GM18861 (cell line): ENCODE measurements around the gene IRF2BPL.

ENCODE experiments used
- ATAC-seq: cut with Tn5 transposase; IDR thresholded peaks from one replicate; pipeline ENCODE4 v1.9.1; 2021; ENCODE audit not compliant: unreplicated experiment

IRF2BPL gene

GRCh38 chr14:77055306-77055705 lies 26.8 kb upstream of the IRF2BPL start:
- no peak for ATAC-seq

DNA sequence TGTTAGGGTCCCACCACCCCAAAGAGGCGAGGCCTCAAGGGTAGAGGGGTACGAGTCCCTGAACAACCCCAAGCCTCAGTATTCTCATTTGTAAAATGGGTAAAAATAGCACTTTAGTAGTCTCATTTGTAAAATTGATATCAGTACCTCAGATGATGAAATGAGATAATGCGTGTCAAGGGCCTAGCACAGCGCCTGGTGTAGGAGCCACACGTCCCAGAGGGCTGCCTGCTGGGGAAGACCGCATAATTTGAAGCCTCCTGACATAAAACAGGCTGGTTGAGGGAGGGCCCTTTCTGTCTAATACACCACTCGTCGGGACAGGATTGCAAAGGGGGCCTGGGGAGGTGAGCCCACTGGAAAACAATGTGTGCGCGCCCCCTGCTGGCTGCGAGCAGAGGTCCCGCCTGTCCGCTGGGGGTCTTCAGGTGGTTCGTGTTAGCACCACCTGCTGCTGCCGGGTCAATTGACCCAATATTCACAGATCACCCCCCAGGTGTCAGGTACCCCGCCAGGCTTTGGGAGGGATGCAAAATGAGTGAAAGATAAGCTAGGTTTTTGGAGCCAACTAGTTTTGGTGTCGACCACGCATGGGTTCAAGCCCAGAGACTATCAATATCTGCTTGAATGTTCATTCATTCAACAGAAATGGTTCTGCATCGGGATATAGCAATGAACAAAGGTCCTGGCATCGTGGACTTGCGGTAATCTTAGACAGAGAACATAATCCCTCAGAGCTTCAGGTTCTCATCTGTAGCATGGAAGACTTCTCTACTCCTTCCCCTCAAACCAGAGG lies 24.7 kb upstream of the IRF2BPL start:
- peak; percentile 45 for ATAC-seq

- no peak for ATAC-seq
These were observed 24.0 kb upstream of the IRF2BPL start for GRCh38 chr14:77052281-77053044.

- ATAC-seq: no peak
These were observed 22.6 kb upstream of the IRF2BPL start for GRCh38 chr14:77051116-77051515.

DNA sequence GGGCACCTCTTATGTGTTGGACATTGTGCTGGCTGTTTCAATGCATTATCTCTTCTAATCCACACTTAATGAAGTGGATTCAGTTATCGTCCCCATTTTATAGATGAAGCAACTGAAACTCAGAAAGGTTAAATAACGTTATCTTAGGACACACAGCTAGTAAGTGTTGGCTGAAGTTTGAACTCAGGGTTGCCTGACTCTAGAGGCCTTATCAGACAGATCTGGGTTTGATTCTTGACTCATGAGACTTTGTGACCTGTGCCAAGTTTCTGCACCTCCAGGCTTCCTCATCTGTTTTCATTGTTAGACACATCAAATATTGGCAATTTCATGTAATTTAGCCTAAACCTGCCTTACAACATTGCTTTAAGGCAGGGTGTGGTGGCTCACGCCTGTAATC lies 18.2 kb upstream of the IRF2BPL start:
- no peak for ATAC-seq

DNA sequence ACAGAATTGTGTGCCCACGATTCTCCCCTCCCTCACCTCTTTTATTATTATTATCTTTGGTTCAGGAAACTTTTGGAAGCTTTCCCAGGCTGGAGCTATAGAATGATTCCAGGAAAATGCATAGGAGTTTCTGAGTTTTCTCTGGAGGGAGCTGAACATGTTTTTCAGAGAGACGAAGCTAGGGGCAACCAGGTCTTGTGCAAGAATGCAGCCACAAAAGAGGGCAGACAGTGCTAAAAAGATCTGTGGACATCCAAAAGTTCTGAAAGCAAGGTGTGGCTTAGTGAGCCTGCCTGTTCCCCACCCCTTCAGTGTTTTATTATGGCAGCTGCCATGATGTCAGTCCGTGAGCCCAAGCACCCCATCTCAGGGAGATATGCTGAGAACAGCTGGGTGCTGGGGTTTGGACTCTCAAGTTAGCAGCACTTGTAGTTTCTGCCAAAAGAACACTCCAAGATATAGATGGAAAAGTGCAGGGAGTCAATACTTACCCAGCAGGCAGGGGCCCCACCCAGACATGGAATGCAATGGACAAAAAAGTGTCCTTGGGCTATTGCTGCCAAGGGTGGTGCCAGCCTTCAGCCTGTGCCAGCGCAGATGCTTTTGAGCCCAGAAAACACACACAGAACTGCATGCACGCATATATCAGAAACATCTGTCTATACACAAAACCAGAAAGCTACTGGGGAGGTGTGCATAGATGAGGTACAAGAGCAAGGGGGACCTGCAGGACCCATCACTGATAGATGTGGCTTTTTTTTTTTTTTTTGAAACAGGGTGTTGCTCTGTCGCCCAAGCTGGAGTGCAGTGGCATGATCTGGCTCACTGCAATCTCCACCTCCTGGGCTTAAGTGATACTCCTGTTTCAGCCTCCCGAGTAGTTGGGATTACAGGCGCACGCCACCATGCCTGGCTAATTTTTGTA lies 17.0 kb upstream of the IRF2BPL start:
- ATAC-seq: no peak

DNA sequence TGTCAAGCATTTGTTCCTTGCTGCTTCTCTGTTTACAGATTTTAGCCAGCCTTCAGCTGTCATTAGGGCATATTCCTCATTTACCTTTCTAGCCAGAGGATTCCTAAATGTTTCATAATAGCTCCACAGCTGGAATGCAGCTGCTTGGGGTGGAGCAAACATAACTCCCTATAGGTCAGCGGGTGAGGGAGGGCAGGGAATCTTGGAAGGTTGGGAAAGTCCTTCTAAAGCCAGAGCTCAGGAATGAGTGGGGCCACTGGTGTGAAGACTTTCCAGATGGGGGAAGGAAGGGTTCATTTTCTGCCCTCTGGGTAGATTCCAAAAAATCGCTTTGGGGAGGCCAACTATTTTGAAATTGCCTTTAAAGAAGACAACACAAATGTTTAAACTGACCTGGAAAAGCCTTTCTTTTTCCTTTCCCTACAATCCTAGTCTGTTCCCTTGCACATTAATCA lies 16.3 kb upstream of the IRF2BPL start:
- no peak for ATAC-seq

DNA sequence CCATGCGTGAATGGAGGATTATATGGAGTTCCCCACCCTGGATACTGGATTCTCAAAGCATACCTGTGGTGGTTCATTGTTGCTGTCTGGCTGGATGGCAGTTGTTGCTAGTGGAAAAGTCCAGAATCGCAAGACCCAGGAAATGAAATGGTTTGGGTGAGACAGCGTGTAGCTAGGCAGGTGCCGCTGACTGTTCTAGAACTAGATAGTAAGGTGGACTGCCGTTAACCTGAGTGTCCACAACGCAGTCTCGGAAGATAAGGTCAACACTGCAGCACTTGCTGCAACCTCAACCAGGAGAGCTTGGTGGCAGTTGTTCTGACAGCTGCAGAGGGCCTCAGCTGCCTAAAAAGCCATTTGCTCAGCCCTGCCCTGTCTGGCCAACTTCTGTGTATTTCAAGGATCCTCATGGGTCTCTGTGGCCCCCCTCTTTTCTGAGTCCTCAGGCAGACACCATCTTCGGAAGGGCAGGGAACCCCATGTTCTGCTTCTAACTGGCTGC lies 15.5 kb upstream of the IRF2BPL start:
- ATAC-seq: no peak

- ATAC-seq: no peak
These were observed 14.9 kb upstream of the IRF2BPL start for GRCh38 chr14:77043177-77043983.

DNA sequence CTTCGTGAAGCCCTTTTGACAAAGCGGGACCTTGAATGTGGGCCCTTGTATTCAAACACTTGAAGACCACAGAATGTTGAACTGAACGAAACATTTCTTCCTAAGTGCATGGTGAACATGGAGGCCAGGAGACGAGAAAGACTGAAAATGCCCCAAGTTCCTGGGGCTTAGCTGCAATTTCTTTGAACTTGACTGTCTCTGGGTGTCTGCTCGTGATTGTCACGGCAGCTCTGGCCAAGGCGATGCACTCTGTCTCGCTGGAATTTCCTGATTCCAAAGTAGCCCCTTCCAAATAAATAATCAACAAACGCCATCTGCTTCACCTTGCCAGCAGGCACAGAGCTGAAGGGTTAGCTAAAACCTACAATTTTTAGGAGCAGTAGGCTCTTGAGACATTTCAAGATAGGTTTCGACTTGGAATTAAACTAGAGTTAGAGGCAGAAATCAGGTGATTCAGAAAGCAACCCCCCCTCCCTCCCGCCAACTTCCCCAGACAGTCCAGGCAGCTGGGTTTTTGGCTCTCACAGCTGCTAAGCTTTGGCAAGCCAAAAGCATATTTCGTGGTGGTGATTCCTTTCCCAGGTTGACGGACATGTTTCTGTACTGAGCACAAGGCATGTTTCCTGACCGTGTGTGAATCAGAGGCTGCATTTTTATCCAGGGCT lies 13.5 kb upstream of the IRF2BPL start:
- ATAC-seq: no peak

DNA sequence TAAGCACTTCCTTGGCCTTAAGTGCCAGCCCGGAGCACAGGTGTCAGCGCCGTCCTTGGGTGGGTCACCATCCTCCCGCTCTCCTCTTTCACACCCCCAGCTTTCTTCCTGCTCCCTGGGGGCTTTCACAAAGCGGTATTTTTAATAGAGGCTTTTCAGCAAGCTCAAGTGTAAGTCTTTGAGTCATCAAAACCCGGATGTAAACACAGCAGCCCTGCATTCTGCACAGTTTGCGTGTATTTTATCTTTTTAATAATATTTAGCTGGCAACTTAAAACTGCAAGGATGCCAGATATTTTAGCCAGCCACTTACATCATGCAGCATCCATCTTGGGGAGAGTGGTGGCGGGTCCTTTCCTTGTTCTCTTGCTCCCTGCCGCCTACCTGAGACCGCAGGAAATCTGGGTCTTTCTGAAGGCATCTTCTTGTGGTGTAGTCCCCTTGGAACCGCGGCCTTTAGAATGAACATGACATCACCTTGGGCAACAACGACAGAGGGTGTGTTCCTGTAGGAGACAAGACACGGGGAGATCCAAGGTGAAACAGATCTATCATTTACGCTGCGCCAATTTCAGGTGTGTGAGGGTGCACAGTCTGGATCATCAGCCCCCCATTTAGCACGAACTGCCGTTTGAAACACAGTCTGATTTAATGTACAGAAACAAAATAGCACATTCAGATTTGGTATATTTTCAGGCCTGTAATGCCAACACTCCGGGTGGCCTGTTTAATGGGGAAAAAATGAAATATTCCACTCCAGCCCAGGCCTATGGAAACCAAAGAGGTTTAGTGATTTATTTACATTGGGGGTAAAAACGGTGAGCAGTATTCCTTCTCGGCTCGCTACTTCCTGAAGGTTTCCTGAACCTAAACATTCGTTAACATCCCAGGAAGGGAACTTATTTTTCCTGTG lies 12.5 kb upstream of the IRF2BPL start:
- ATAC-seq: peak; percentile 6

- peak; percentile 50 for ATAC-seq
These were observed 11.7 kb upstream of the IRF2BPL start for GRCh38 chr14:77040059-77040740.

GRCh38 chr14:77039285-77040058 lies 11.0 kb upstream of the IRF2BPL start:
- peak; percentile 7 for ATAC-seq

DNA sequence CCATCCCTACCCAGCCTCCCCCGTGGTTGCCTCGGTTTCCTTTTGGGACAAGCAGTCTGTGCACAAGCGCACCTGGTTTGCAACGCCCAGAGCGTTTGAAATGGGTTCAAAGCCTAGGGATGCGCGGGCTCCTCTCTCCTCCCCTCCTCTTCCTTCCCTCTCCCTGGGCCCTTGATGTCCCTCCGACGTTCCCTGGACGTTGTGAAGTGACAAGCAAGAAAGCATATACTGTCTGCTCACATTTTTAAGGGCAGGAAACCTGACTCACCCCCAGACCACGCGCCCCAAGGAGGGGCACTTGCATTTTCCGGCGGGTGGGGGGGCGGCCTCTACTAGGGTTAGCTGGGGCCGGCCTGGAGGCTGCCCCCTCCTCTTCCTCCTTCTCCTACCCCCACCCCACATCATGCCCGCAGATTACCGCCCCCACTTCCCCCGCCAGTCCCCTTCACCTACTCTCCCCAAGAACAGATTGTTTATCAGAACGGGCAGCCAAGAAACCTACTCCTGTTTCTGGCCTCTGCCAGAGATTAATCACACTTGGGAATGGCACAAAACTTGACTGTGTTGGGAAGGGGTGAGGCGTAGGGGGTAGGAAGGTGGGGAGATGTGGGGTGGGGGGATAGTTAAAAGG lies 9.5 kb upstream of the IRF2BPL start:
- ATAC-seq: no peak

- ATAC-seq: no peak
These were observed 8.9 kb upstream of the IRF2BPL start for GRCh38 chr14:77037215-77037937.
